COLO668 (cell line): ENCODE results near the gene STAT5B.
"Not testable (repeated sequence)": the region's sequence is repeated elsewhere in the genome, so short reads cannot be mapped to it uniquely, and the experiment has no call there.

Source experiments
- DNase-seq: peaks from one replicate; lab custom pipeline; 2025; ENCODE audit not compliant: unreplicated experiment; lab: John Stamatoyannopoulos, UW

The STAT5B gene

DNA sequence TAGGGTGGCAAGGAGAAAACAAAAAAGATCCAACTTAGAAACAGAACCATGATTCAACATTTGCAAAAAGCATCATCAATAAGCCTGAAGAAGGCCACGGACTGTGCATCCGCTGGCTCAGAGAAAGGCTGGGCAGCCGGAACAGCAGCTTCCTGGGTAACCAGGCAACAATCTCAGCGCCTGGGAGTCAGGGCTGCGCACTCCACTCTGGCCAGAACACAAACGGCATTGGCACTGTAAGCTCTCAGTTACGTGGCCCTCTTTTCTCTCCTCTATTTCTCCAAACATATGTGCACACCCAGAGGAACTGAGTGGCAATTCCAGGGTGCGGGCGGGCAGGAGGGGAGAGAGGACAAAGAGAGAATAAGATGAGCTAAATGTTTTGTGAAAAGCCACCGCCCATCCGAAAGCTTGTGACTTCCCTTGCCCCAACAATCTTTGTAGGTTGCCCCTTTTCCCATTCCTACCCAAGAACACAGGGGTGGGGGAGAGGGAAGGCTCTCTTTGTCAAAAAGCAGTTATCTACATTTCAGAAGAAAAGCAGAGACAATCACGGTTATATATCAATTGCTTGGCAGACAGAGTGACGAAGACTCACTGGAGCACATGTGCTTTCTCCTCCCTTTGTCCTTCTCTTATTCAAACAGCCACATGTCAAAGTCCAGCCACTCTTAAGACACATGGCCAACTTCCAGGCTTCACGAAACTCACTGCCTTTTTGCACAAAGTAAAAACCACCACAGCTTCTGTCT, 75.3 kb downstream of the STAT5B start:
- DNase-seq, result no peak

DNA sequence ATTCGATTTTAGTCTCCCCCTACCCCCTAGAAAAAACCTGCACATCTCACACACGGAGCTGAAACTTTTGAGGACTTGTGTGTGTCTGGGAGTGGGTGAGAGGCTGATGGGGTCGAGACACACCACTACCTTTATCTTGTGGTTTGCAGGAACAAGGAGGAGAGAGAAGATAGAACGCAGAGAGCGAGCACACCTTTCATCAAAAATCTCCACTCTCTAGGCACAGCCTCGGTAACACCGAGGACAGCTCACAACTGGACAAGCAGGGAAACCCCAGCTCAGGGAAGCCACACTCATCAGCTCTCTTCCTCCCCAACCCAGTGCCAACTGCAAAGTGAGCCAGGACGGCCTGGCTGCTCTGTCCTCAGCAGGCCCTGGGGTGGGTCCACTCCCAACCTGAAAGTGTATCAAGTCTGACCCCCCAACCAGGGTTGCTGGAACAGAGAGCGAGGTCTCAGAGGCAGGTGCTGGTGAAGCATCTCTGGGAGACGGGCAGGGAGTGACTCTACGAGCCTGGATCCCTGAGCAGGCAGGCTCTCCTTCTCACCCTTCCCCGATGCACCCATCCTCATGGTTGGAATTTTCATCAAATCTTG, 76.7 kb downstream of the STAT5B start:
- no peak for DNase-seq

DNA sequence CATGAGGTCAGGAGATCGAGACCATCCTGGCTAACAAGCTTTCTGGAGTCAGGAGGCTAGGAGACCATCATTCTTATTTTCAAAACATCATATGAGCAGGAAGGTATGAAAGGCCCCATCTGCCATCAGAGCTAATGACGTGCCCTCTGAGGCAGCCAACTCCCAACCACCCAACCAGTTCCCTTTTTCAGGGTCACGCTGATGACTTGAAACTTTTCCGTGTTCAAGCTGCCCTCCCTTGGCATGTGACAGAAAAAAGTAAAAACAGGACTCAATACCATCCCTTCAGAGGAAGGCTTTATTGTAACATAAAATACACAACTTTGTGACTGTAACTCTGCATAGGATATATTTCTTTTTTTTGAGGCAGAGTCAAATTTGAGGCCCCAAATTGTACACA, 77.3 kb downstream of the STAT5B start:
- DNase-seq, result no peak

DNA sequence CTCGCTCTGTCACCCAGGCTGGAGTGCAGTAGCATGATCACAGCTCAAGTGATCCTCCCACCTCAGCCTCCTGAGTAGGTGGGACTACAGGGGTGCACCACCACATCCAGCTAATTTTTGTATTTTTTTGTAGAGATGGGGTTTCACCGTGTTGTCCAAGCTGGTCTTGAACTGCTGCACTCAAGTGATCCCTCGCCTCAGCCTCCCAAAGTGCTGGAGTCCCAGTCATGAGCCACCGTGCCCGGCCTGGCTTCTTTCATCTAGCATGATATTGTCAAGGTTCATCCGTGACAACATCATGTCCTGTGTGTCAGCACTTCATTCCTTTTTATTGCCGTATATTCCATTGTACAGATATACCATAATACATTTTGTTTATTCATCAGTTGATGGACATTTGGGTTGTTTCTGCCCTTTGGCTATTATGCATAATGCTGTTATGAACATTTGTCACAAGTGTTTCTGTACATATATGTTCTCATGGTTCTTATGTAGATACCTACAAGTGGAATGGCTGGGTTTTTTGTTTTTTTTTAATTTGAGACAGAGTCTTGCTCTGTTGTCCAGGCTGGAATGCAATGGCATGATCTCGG, 78.5 kb downstream of the STAT5B start:
- no peak for DNase-seq

DNA sequence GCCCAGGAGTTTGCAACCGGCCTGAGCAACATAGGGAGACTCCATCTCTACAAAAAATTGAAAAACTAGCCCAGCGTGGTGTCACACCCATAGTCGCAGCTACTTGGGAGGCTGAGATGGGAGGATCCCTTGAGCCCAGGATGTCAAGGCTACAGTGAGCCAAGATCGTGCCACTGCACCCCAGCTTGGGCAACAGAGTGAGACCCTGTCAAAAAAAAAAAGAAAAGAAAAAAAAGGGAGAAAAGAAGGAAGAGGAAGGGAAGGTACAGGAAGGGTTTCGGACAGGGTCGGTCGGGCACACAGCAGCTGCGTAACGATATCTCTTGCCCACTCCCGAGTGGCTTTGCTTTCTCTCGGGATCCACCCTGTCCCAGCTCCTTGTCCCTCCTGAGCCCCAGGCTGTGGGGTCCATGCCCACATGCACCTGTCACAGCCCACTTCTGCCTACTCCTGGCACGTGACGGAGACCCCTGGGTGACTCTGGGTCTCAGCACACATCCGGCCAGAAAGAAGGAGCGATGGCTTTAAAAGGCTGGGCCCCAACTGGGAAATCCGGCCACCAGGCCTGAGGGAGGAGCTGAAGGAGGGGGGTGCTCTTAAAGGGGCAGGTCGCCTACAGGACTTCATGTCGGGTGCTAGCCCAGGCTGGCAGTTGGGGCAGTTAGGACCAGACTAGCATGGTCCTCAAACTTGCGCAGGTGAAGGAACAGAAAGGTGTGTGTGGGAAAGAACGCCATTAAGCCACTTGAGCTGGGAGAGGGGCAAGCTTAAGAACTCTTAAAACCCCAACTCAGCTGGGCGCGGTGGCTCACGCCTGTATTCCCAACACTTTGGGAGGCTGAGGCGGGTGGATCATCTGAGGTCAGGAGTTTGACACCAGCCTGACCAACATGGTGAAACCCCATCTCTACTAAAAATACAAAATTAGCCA, 82.0 kb downstream of the STAT5B start, which contains the start of gene GHDC:
TSS of gene GHDC (minus strand) at position 526 of the 931 bp plus-strand sequence. CDS start 913 bp downstream, outside the sequence.
- DNase-seq, result peak; percentile 65

DNA sequence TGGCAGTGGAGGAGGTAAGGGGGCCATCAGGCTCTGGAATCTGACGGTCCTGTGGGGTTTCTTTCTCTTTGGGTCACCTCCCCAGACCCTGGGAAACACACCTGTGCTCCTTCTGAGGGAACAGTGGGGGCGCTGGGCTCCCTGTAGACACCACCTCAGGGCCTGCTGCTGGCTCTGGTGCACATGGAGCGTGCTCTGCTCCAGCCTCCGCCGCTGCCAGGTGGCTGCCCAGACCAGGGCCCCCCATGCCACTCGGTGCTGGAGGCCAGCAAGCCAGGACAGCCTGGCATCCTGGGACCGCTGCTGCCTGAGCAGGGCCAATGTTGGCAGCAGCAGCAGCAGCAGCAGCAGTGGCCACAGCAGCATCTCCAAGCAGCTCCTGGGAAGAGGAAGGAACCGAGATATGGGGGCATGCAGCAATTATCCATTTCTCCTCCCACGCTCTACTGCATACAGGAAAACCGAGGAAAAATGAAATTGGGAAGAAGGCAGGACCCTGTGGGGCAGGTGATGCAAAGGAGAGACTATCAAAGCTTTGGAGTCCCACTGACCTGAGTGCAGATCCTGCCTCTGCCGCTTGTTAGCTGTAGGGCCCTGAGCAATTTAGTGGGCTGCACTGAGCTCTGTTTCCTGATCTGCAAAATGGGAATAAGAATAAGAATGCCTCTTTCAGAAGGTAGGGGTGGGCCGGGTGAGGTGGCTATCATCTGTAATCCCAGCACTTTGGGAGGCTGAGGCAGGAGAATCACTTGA, 82.8 kb downstream of the STAT5B start:
- no peak for DNase-seq

DNA sequence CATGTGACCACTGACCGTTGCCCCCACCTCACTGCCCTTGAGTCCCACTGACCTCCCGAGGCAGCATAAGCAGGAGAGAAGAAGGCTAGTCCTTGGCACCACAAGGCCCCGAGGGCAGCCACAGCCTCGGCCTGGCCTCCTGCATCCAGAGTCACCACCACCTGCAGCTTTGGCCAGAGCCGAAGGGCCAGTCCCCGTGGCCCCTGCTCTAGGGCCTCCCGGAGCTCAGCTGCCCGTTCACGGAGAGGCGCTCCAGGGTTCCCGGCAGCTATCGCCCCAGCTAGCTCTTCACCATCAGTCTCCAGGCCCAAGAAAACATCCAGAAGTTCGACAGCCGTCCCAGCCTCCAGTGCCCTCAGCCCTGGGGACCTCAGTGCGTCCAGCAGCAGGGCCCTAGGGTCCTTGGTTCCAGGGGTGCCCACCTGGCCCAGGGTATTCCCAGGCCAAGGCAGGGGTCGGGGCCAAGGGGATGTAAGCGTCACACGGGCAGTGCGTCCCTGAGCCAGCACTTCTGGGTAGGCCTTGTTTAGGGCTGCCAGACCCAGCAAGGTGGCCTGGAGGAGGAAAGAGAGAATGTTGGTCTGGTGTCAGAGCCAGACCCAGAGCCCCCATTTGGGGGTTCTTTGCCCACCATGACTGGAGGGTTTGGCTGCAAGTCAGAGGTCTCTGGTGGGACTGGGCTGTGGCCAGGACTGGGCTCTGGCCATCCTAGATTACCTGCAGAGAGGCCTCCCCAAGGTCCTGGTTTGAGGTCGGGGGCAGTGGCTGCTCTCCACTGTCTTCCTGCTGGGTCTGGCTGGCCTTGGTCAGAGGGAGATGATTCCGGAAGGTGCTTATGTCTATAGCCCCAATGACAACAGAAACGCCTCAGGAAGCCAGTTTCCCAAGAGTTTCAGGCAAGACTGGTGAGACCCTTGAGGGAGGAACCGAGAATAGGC, 83.7 kb downstream of the STAT5B start:
- no peak for DNase-seq

DNA sequence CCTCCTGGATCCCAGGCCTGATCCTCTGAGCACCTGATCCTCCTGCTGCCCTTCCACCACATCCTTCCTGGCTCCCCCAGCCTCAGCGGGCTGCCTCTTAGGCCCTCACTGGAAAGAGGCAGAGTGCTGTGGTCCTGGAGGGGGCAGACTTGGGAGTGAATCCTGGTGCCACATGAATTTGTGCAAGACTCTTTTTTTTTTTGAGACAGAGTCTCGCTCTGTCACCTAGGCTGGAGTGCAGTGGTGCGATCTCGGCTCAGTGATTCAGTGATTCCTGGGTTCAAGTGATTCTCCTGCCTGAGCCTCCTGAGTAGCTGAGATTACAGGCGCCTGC, 84.9 kb downstream of the STAT5B start:
- no peak for DNase-seq

DNA sequence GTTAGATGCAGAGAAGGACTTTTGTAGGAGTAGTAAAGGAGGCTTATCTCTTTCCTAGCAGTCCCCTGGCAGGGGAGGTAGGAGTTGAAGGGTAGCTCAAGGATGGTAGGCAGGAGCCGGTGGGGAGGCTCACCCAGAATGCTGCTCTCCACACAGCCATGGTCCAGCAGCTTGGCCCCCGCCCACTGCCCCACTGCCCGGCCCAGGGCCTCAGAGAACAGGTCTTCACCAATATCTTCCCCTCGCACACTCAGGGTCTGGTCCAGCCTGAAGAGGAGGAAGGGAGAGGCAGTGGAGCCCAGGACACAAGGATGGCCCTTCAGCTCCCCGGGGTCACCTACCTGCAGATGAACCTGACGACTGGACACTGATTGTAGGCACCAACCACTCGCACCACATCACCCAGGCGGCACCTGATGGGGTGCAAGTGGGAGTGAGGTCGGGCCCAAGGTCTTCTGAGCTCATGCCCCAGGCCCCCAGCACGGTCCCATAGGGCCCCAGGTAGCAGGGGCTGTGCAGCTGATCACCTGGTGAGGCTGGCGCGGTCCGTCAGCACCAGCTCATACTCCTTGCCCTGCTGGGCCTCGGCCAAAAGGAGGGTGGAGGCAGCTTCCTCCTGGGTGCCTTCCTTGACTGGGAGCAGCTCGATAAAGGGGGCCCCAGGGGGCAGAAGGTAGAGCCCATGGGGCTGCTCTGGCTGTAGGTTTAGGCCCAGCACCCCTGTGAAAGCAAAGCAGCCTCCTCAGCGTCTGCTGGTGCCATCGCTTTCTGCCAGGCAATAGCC, 85.5 kb downstream of the STAT5B start:
- DNase-seq, result no peak

DNA sequence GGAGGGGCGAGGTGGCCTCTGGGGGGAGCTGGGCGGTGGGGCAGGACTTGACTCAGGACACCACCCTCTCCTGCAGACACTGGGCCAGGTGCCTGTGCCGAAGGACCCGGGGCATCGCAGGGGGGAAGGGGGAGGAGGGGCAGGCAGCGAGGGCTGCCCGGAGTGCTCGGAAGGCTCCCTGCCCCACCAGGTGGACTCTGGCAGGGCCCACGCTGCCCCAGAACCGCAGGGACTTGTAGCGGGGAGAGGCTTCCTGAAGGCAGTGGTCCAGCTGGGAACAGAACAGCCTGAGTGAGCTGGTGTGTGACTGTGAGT, 86.6 kb downstream of the STAT5B start:
- DNase-seq, result no peak

DNA sequence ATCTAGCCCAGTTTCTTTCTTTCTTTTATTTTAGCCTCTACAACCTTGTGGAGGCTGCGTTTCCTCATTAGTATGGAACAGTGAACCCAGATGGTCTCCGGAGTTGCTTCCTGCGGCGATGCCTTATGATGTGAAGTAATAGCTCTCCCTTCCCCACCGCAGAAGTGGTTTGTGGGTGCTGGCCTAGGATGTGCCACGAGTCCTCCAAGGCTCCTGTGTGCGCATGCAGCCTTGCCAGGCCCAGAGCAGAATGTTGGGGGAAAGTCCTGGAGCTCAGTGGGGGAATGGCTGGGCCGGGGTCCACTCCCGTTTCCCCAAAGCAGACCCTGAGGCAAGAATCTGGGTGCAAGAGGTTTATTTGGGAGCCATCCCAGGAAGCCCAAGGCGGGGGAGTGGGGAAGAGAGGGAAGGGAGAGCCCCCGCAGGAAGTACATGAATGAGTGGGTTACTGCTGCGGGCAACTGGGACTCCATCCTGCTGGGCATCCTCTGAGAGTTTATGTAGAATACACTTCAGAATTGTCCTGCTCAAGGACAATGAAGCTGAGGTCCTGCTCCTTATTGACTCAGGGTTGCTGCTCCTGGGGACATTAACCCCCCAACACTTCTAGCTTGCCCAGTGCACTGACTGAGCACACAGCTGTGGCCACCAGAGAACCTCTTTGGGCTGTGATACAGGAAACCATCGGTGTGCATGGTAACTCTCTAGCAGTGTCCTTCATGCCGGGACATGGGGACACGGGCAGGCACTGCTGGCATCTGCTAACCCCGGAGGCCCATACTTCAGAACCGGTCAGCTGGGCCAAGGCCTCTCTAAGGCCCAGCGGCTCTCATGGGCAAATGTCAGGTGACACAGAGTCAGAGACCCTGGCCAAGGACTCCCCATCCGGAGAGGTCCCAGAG, 87.2 kb downstream of the STAT5B start:
- no peak for DNase-seq

DNA sequence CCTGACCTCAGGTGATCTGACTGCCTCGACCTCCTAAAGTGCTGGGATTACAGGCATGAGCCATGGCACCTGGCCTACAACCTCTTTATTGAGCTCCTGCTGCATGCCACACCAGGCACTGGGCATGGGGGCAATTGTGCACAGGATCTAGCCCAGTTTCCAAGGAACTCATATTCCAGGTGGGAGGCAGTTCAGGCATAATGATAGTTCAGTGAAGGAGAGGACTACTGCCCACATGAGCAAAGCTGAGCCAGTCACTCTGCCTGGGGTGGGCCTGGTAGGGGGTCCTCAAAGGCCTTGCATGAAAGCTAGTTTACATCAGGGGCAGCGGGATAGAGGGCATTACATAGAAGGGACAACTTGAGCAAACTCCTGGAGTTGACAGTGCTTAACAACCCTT, 88.4 kb downstream of the STAT5B start:
- DNase-seq, result no peak

DNA sequence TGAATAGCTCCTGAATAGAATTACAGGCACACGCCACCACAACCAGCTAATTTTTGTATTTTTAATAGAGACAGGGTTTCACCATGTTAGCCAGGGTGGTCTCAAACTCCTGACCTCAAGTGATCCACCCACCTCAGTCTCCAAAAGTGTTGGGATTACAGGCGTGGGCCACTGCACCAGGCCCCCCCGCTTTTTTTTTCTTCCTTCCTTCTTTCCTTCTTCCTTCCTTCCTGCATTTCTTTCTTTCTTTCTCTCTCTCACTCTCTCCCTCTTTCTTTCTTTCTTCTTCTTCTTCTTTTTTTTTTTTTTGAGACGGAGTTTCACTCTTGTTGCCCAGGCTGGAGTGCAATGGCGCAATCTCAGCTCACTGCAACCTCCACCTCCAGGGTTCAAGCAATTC, 90.0 kb downstream of the STAT5B start:
- DNase-seq, result not testable (repeated sequence)

DNA sequence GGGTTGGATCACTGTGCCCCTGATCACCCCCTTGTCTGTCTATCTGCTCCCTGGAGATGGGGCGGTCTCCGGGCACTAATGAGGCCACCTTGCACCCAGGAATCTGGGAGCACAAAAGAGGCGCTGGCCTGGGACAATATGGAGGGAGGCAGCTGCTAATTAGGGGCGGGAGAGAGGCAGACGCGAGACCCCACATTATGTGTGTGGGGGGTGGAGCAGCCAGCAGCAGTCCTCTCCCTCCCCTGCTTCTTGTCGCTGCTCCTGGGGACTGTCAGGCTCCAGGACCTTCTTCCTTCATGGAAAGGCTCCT, 90.6 kb downstream of the STAT5B start:
- DNase-seq, result no peak

DNA sequence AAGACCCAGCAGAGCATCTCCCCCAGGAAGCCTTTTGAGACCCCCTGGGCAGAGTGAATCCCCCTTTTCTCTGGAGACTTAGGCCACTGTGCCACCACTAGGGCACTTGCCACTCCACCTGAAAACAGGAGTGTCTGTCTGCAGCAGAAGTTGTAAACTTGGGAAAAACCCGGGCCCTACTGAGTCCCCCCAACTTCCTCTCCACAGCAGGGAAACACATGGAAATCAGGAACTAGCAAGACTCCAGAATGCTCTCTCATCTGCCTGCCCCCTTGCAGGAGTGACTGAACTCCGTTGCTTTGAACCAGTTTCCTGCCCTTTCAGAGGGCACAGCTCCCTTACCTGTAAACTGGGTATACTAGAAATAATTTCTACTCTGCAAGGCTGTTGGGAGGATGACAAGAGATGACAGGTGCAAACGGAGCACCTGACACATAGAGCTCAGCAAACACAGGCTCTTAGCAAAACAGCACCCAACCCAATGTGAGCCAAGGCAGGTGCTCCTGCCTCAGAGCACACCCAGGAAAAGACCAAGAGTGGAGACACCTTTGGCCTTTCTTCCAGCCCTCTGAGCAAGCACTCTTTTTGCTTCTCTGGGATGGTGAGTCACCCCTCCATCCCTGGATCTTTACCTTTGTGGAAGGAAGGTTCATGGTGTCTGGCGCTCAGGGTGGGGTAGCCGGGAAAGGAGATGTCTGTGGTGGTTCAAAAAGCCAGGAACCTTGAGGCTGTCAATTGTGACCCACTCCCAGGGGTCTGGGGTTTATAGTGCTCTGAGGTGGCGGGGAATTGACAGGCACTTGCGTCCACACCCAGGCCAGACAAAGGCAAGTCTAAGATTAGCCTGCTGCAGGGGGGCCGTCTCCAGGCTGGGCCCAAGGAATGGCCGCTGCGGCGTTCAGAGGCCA, 91.2 kb downstream of the STAT5B start, which contains the start of gene HCRT:
TSS of gene HCRT (minus strand) at position 740 of the 908 bp plus-strand sequence. CDS start at position 653, 87 bp downstream.
- DNase-seq, result peak; percentile 45

DNA sequence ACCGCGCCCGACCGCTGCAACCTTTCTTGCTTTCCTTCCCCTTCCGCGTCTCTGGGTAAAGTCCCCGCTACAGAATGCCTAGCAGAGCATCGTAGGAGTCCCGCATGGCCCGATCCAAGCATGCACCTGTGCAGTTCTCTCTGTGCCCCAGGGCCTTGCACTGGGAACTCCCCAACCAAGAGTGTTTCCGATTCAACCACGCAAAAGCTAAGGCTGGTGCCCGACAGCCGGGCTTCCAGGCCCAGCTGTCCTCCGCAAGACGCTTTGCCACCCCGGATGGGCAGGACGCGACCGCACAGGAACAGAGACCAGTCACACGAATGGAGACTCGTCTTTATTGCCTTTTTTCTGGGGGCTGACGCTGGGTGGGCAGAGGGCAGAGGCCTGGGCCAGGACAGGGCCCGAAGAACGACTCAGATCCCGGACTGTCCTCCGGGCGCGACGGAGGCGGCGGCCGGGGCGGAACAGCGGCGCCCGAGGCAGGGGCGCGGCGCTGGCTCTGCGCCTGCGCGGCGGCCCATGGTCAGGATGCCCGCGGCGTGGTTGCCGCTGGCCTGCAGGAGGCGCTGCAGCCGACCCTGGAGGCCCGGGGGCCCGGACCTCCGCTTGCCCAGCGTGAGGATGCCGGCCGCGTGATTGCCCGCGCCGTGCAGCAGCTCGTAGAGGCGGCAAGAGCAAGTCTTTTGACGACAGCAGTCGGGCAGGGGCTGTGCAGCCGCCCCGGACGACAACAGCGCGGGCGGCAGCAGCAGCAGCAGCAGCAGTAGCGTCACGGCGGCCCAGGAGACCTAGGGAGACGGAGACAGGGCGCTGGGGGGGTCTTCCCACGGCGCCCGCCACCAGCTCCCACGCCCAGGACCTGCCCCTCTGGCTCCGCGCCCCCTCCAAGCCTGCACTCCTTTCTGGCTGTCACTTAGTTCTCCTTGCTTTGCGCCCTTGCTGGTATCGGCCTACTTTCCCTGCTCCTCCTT, 92.2 kb downstream of the STAT5B start:
- peak; percentile 84 for DNase-seq
